NCI-H146 treated with DMSO at 0.1 percent for 48 hours (cell line): Measurements from ENCODE around the gene TMX3.

Experiments used
- DNase-seq: peaks from one replicate; lab custom pipeline; 2025; ENCODE audit not compliant: unreplicated experiment; lab: John Stamatoyannopoulos, UW

The TMX3 gene

DNA sequence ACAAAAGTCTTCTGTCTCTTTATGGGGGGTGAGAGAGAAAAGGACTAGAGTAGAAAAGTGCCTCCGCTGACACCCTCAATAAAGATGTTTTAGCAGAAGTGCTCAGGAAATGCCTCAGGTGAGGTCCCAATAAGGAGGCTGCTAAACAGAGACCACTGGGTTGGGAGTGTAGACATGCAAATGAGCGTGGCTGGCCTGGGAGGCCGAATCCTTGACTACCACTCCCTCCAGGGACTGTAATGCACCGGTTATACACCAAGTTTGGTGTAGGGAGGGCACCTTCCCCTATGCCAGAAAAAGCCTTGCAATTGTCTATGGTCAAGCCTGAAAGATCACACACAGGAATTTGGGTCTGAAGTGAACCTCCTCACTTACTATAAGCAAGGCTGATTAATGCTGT, 1.8 kb downstream of the TMX3 start:
- no peak for DNase-seq

DNA sequence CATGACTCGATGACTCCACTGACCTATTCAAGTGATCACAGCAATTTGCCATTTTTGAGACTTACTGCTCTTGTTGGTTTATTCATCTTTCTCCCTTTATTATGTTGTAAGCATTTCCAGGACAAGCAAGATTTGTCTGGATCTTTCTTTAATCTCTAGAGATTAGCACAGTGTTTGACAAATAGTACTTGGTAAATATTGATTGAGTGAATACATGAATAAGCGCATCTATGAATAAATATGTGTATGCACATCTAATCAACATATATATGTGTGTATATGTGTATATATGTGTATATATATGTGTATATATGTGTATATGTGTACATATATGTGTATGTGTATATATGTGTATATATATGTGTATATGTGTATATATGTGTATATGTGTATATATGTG, 7.3 kb downstream of the TMX3 start:
- no peak for DNase-seq

GRCh38 chr18:68705119-68705518, 9.8 kb downstream of the TMX3 start:
- DNase-seq, result no peak

DNA sequence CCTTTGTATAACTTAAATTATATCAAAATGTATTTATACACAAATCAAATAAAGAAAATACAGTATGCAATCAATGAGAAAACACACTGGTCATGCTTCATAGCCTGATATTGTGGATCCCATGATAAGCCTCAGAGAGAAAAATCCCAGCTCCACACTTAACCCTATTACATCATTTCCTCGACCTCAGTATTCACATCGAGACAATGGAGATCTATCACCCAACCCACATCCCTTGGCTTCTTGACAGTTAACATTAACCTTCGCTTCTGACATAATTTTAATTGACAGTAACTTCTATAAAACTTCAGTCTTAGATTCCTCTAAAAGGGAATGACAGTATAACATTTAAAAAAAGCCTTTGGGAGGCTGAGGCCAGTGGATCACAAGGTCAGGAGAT, 11.6 kb downstream of the TMX3 start:
- DNase-seq, result no peak

GRCh38 chr18:68701353-68701752, 13.6 kb downstream of the TMX3 start:
- DNase-seq, result no peak

- DNase-seq, result no peak
Measured at GRCh38 chr18:68699043-68699442, 15.9 kb downstream of the TMX3 start.

GRCh38 chr18:68696937-68697336, 18.0 kb downstream of the TMX3 start:
- no peak for DNase-seq

DNA sequence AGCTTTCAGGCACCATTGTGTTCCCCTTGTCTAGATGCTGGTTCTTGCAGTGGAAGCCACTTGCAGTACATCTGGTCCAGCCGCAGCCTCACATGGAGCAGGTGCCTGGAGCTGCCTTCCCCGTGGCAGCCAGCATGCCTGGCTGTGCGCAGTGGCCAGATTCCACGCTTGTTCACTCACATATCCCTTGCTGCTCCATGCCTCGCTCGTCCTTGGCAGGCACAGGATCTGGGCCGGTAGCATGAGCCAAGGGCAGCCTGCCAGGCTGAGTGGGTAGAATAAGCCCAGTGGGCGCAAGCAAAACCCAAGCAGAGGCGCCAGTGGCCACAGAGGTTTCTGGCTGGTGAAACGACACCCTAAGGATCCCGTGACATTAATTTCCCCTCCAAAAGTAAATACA, 20.6 kb downstream of the TMX3 start:
- DNase-seq, result no peak

DNA sequence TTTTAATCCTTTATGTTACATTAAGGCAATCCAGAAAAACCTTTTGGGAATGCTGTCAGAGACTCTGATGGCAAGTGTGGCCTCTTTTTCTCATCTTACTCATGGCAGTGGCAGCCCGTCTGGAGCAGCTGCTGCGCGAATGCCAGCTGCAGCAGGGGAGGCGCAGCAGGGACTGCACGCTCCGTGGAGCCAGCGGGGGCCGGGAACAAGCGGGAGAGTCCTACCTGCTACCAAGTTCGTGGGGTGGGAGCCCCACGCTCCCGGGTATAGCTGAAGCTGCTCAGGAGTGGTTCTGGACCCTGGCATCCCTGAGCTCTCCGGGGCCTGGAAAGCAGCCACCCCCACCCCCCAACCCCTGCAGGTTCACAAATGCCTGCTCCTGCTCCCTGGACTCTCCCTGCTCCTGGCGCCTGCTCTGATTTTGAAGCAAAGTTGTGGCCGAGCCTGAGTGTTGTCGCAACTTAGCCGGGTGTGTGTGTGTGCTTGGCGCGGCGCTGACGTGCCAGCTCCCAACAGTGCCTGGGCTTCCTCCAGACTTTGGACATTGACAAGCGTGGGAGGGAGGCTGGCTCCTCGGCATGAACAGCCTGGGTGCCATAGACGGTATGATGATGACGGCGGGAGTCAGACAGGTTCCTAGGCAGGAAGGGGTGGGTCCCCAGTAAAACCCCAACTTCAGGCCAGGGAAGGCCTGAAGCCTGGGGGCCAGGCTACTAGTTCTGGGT, 21.7 kb downstream of the TMX3 start:
- no peak for DNase-seq

GRCh38 chr18:68679528-68679927, 35.4 kb downstream of the TMX3 start:
- no peak for DNase-seq

GRCh38 chr18:68676913-68677312, 38.0 kb downstream of the TMX3 start:
- no peak for DNase-seq

GRCh38 chr18:68667121-68667520, 47.8 kb downstream of the TMX3 start:
- DNase-seq, result no peak

DNA sequence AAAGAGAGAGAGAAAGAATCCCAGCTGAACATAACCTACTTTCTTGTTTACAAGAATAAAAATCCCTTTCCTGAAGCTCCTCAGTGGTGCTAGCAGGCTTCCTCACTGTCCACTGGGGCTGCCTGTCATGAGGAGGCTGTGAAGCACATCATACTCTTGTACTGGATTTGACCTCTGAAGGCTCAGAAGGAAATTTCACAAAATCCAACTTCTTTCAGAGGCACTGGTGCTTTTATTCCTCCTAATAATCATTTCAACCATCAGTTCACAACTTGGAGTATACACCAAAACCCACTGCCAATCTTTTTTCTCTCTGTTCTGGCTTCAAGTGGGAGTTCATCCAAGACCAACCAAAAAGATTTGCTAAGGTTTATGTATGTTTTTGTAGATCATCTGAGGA, 48.5 kb downstream of the TMX3 start:
- DNase-seq, result no peak

DNA sequence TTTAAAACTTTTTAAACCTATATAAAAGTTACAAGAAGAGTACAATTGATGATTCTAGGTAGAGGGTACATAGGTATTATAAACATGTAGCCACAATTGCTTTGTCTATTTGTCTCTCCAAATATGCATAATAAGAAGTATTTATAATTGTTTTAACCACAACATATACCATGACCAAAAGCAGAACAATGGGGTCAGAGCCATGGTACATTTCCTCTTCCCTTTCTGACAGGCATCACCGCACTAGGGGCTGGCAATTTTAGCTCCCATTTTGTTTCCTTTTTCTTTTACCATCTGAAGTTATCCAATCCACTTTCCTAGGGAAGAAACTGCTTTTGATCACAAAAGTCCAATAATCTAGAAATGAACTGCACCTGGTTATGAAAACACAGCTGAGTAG, 49.3 kb downstream of the TMX3 start:
- DNase-seq, result no peak

DNA sequence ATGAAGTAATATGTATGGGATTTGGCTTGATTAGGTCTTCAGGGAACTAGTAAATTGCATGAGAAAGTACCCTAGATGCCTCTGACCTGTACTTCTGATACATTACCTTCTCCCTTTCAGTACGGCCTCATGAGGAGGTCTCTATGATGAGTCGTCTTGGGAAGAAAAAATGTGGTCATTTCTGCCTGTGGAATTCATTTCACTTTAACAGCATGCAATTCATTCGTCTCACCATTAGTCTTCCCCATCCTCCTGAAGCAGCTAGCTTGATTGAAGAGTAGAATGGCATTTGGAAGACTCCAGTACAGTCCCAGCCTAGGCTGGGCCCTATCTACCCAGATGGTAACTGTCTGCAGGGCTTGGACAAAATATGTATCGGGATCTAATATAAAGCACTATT, 52.2 kb downstream of the TMX3 start:
- no peak for DNase-seq

DNA sequence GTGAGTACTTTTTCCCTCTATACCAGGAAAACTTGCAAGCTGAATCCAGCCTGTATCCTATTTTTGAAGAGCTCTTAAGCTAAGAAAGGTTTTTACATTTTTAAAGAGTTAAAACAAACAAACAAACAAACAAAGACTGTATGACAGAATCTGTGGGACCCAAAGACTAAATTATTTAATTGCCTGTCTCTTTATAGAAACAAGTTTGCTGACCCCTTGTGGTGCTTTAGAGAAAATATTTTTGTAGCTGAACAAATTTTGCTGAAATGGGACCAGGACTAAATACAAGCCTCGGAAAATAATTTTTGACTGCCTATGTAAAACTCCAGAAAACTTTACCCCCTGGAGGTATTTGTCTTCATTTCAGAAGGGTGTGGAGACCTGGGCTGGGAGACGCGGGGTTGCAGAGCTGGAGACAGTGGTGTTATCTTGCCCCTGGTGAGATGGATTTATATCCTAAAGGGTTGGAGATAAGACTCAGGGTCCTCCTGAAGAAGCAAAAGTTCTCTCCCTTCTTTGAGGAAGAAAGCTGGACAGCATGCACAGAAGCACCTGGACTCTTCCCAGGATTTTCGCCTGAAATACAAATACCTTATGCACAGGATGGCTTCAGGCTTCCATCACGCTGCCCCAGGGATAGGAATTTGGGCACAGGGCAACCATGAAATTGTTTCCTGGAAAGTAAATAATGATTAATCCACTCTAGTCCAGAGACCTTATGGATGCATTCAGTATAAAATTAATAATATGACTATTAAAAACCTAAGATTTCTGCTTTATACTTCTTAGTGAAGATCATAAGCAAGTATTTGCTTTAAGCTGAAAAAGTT, 54.3 kb downstream of the TMX3 start:
- peak; percentile 54 for DNase-seq

DNA sequence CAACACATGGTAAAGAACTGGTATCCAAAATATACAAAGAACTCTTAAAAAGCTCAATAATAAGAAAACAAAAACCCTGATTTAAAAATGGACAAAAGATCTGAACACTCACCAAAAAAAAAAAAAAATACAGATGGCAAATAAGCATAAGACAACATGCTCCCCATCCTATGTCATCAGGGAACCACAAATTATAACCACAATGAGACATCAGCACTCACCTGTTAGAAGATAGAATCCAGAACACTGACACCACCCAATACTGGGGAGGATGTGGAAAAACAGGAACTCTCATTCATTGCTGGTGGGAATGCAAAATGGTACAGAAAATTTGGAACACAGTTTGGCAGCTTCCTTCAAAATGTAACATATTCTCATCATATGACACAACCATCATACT, 66.7 kb downstream of the TMX3 start:
- DNase-seq, result no peak

DNA sequence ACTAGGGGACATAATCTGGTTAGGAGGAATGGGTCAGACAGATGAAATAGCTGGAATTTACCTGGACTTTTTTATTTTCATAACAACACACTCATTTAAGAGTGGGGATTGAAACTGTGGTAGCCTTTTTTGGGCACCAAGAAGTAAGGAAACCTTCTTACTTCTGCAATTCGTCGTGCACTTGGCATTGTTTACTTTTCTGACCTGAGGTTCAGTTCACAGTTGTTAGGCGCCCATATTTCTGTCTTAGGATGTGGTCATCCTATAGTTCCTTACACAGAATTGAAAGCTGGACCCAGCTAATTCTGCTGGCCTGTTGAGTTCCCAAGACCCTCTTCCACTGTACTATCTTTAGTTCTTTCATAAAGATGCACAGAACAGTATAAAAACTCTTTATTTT, 72.9 kb downstream of the TMX3 start:
- DNase-seq, result no peak

- DNase-seq, result no peak
Measured at GRCh38 chr18:68640861-68641260, 74.0 kb downstream of the TMX3 start.

DNA sequence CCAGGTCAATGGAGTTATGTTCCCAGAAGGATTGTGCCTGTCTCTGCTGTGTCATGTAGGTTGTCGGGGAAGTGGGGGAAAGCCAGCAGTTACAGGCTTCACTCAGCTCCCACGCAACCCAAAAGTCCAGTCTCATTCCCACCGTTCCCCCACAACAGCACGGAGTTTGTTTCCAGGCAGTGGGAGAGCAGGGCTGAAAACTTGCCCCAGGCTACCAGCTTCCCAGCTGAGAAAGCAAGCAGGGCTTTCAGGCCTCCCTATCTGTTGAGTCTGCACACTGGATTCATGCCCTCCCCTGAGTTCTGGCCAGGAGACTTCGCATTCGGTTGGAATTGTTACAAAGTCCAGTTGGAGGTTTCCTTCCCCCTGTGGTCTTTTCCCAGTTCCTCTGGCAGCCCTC, 76.3 kb downstream of the TMX3 start:
- DNase-seq, result no peak

DNA sequence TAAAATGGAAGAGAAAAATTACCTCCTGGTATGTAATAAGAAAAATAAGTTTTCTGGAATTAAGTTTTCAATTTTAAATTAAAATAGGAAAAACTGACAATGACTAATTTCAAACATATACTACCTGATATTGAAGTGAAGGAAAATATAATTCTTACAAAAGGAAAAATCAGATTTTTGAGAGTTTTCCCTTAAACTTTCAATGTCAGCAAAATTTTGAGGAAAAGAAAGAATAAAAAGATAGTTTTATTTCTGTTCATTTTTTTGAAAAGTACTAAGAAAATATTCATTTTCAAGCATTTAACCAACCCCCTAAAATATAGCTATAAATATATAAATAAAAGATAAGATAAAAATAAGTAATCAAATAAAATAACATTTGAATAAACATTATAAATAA, 87.1 kb downstream of the TMX3 start:
- no peak for DNase-seq
